Neuron (in vitro differentiated cells): ENCODE results near the gene RBM11.
"Not testable (repeated sequence)": the region's sequence is repeated elsewhere in the genome, so short reads cannot be mapped to it uniquely, and the experiment has no call there.

Source experiments
- H2AFZ ChIP-seq: one replicate; pipeline ENCODE4 v1.6.1; 2013; ENCODE audit warnings: low read depth, mild to moderate bottlenecking, inconsistent platforms, low read length, moderate library complexity
- H3K27me3 ChIP-seq: one replicate; pipeline ENCODE4 v1.6.1; 2013; ENCODE audit warnings: low read length; ENCODE audit not compliant: insufficient read depth
- H3K36me3 ChIP-seq: one replicate; pipeline ENCODE4 v1.6.1; 2013; ENCODE audit warnings: low read length; ENCODE audit not compliant: insufficient read depth
- H3K4me1 ChIP-seq: one replicate; pipeline ENCODE4 v1.6.1; 2013; ENCODE audit warnings: low read length; ENCODE audit not compliant: insufficient read depth
- H3K4me3 ChIP-seq: 2 replicates; pipeline ENCODE4 v1.5.1; 2013; ENCODE audit warnings: mild to moderate bottlenecking, low read length, moderate library complexity
- H3K9me3 ChIP-seq: one replicate; pipeline ENCODE4 v1.6.1; 2013; ENCODE audit warnings: low read length

RBM11 gene, protein sequence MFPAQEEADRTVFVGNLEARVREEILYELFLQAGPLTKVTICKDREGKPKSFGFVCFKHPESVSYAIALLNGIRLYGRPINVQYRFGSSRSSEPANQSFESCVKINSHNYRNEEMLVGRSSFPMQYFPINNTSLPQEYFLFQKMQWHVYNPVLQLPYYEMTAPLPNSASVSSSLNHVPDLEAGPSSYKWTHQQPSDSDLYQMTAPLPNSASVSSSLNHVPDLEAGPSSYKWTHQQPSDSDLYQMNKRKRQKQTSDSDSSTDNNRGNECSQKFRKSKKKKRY

GRCh38 chr21:14215971-14216641, at the start of gene RBM11:
RBM11 (plus strand) TSS chr21:14216157; CDS start chr21:14216187, 30 bp downstream.
- no peaks in the 10 kb centered on the region for H3K4me1 ChIP-seq
- peaks cover 8% of the 10 kb centered on the region for H3K27me3 ChIP-seq
- H2AFZ ChIP-seq, result peak within 1 kb of the TSS; percentile 99
- H3K36me3 ChIP-seq, result no peaks in the 10 kb centered on the region
- H3K4me3 ChIP-seq, result peak within 1 kb of the TSS; percentile 81
- no peaks in the 10 kb centered on the region for H3K9me3 ChIP-seq

DNA sequence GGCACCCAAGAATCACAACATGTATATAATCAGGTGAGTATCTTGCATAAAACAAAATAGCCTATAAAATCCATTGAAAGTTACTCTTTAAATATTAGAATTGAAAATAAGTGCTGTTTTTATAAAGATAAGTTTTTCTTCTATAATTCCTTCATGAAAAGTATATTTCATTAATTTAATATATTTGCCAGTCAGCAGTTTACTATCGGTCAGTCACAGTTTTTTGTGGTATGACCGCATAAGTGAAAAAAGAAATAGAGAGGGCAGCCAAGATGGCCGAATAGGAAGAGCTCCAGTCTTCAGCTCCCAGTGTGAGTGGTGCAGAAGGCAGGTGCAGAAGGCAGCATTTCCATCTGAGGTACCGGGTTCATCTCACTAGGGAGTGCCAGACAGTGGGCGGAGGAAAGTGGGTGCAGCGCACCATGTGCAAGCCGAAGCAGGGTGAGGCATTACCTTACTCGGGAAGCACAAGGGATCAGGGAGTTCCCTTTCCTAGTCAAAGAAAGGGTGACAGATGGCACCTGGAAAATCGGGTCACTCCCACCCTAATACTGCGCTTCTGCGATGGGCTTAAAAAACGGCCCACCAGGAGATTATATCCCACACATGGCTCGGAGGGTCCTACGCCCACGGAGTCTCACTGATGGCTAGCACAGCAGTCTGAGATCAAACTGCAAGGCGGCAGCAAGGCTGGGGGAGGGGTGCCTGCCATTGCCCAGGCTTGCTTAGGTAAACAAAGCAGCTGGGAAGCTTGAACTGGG, 49.3 kb upstream of the RBM11 start:
- not testable (repeated sequence) for H2AFZ ChIP-seq, H3K4me3 ChIP-seq, H3K36me3 ChIP-seq, H3K27me3 ChIP-seq, H3K4me1 ChIP-seq, H3K9me3 ChIP-seq

GRCh38 chr21:14206222-14206621, 9.7 kb upstream of the RBM11 start:
- H3K9me3 ChIP-seq, result no peaks in the 10 kb centered on the region
- no peaks in the 10 kb centered on the region for H3K36me3 ChIP-seq

GRCh38 chr21:14210738-14211137, 5.2 kb upstream of the RBM11 start, which contains the start of gene LIPI:
LIPI (minus strand) TSS chr21:14210955; CDS start chr21:14210845, 110 bp downstream.
- H3K36me3 ChIP-seq, result no peaks in the 10 kb centered on the region
- no peaks in the 10 kb centered on the region for H3K9me3 ChIP-seq
- H3K4me1 ChIP-seq, result no peaks in the 10 kb centered on the region
- peaks cover 13% of the 10 kb centered on the region for H3K27me3 ChIP-seq
- no peak within 1 kb of the TSS for H3K4me3 ChIP-seq
- no peak within 1 kb of the TSS for H2AFZ ChIP-seq

More at GRCh38 chr21:14206222-14206621, 9.7 kb upstream of the RBM11 start:
- H3K27me3 ChIP-seq, result peaks cover 10% of the 10 kb centered on the region
- no peak overlapping the region for H2AFZ ChIP-seq
- H3K4me1 ChIP-seq, result no peaks in the 10 kb centered on the region
- no peak overlapping the region for H3K4me3 ChIP-seq

GRCh38 chr21:14213164-14213563, 2.8 kb upstream of the RBM11 start:
- Histone ChIP-seq H3K9me3 (no peaks in the 10 kb centered on the region), H3K4me3 (no peak overlapping the region), H3K36me3 (no peaks in the 10 kb centered on the region), H2AFZ (no peak overlapping the region), H3K4me1 (no peaks in the 10 kb centered on the region), H3K27me3 (peaks cover 16% of the 10 kb centered on the region)

- no peaks in the 10 kb centered on the region for H3K4me1 ChIP-seq
- H3K9me3 ChIP-seq, result no peaks in the 10 kb centered on the region
- H3K4me3 ChIP-seq, result no peak overlapping the region
- H3K36me3 ChIP-seq, result no peaks in the 10 kb centered on the region
- H2AFZ ChIP-seq, result no peak overlapping the region
- no peaks in the 10 kb centered on the region for H3K27me3 ChIP-seq
These were observed 7.4 kb downstream of the RBM11 start for GRCh38 chr21:14223365-14223764.

- H3K36me3 ChIP-seq, result no peaks in the 10 kb centered on the region
- peaks cover 7% of the 10 kb centered on the region for H3K9me3 ChIP-seq
- no peak overlapping the region for H2AFZ ChIP-seq
- peaks cover under 1% of the 10 kb centered on the region for H3K27me3 ChIP-seq
- no peaks in the 10 kb centered on the region for H3K4me1 ChIP-seq
- no peak overlapping the region for H3K4me3 ChIP-seq
These were observed 13.4 kb downstream of the RBM11 start for GRCh38 chr21:14229399-14229798.

GRCh38 chr21:14235101-14235500, 19.1 kb downstream of the RBM11 start:
- no peaks in the 10 kb centered on the region for H3K9me3 ChIP-seq
- H3K4me3 ChIP-seq, result no peak overlapping the region
- no peaks in the 10 kb centered on the region for H3K36me3 ChIP-seq
- no peak overlapping the region for H2AFZ ChIP-seq
- peaks cover 4% of the 10 kb centered on the region for H3K27me3 ChIP-seq
- H3K4me1 ChIP-seq, result no peaks in the 10 kb centered on the region

DNA sequence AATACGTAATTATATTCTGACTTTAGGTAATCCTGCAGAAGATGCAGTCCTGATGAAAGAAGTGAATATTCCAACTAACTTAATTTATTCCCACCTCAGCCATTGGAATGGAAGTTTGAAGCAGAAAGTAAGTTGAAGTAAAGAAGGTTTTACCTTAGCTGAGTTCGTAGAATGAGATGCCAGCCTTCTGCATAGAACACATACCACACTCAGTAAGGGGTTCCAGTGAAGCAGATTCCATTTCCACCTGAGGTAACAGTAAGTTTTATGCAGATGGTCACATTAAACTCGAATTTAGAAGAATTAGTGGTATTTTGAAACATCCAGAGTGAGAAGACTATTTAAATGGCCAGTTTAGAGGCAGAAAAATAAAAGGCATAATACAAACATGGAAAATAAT, 20.2 kb downstream of the RBM11 start:
- Histone ChIP-seq H3K4me3 (no peak overlapping the region), H2AFZ (no peak overlapping the region), H3K4me1 (no peaks in the 10 kb centered on the region), H3K36me3 (no peaks in the 10 kb centered on the region), H3K9me3 (no peaks in the 10 kb centered on the region), H3K27me3 (peaks cover 4% of the 10 kb centered on the region)

DNA sequence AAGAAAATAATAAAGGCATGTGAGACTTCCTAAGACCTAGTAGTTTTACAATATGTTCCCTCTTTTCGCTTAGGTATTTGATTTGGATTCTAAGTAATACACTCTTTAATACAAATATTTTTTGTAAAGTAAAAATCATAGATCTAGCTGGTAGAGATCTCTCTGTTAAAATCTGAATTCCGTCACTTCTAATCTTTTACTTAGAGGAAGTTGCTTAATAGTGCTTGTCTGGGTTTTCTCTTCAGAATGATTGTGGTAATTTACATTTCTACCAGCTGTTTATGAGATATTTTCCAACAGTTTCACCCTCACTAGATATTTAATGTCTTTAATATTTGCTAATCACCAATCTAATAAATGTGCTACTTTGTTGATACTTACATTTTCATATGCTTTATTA, 23.3 kb downstream of the RBM11 start:
- Histone ChIP-seq H3K27me3 (peaks cover 7% of the 10 kb centered on the region), H2AFZ (no peak overlapping the region)

GRCh38 chr21:14241297-14241696, 25.3 kb downstream of the RBM11 start:
- Histone ChIP-seq H2AFZ (no peak overlapping the region), H3K4me1 (peaks cover 6% of the 10 kb centered on the region), H3K4me3 (no peak overlapping the region), H3K27me3 (peaks cover 7% of the 10 kb centered on the region), H3K36me3 (no peaks in the 10 kb centered on the region), H3K9me3 (no peaks in the 10 kb centered on the region)

More for the DNA sequence above, 23.3 kb downstream of the RBM11 start:
- Histone ChIP-seq H3K4me1 (peaks cover 6% of the 10 kb centered on the region), H3K36me3 (no peaks in the 10 kb centered on the region), H3K4me3 (no peak overlapping the region), H3K9me3 (no peaks in the 10 kb centered on the region)

GRCh38 chr21:14243461-14243860, 27.5 kb downstream of the RBM11 start:
- H3K9me3 ChIP-seq, result no peaks in the 10 kb centered on the region
- H2AFZ ChIP-seq, result peak overlapping the region; percentile 51

GRCh38 chr21:14243874-14244273, 27.9 kb downstream of the RBM11 start:
- peak overlapping the region; percentile 51 for H2AFZ ChIP-seq
- peaks cover 6% of the 10 kb centered on the region for H3K4me1 ChIP-seq

More at GRCh38 chr21:14243461-14243860, 27.5 kb downstream of the RBM11 start:
- Histone ChIP-seq H3K4me3 (no peak overlapping the region), H3K4me1 (peaks cover 6% of the 10 kb centered on the region), H3K36me3 (no peaks in the 10 kb centered on the region), H3K27me3 (peaks cover 9% of the 10 kb centered on the region)

More at GRCh38 chr21:14243874-14244273, 27.9 kb downstream of the RBM11 start:
- Histone ChIP-seq H3K4me3 (no peak overlapping the region), H3K36me3 (no peaks in the 10 kb centered on the region), H3K27me3 (peaks cover 10% of the 10 kb centered on the region), H3K9me3 (no peaks in the 10 kb centered on the region)
